ENCODE data around the gene SOX1. TPM values are rescaled to one million over a fixed set of nuclear protein-coding genes. Genes with fewer than 3 reads are reported as not detected.

SOX1 gene
- total RNA-seq, 2 donors from 2014 or later: not detected

DNA sequence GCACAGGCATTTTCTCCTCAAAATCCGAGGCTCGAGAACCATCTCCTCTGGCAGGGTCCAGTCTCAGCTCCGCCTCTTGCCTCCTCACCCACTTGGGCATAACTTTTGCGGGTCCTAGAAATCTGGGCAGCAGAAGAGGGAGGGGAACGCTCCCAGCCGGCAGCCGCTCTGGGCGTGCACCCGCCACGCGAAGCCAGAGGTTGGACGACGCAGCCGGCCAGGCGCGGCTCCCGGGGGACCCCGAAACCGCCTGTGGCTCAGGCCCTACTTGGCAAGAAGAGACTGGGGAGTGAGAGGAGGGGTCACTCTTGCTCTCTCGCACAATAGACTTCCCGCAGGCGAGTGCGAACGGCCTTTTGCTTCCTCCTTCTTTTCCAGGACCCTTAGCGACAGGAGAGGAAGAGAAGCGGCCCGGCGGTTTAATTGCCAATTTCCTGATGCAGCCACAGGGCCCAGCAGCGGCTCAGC lies 6.0 kb upstream of the SOX1 start:
- H3K9me3 ChIP-seq: no peaks in the 10 kb centered on the region
- H3K36me3 ChIP-seq (replicated peaks in 1 of 2; ENCODE audit: insufficient read depth in 1 of 2, low read depth in 2 of 2): no peaks in the 10 kb centered on the region
- H3K4me1 ChIP-seq: peaks cover 15% of the 10 kb centered on the region
- WGBS, 2 donors: 2 to 3% methylated on average over 22 to 29 of the region's 29 CpGs
- no peak for DNase-seq
- H3K27me3 ChIP-seq: peaks cover 0 to 23% of the 10 kb centered on the region in 2 donors
- intact Hi-C loops (cut with DNase I): no loop called here
- no peak for ATAC-seq
- TF ChIP-seq POLR2A (IDR thresholded peaks at IDR 0.05): no peak
- TF ChIP-seq, protein P1, sequence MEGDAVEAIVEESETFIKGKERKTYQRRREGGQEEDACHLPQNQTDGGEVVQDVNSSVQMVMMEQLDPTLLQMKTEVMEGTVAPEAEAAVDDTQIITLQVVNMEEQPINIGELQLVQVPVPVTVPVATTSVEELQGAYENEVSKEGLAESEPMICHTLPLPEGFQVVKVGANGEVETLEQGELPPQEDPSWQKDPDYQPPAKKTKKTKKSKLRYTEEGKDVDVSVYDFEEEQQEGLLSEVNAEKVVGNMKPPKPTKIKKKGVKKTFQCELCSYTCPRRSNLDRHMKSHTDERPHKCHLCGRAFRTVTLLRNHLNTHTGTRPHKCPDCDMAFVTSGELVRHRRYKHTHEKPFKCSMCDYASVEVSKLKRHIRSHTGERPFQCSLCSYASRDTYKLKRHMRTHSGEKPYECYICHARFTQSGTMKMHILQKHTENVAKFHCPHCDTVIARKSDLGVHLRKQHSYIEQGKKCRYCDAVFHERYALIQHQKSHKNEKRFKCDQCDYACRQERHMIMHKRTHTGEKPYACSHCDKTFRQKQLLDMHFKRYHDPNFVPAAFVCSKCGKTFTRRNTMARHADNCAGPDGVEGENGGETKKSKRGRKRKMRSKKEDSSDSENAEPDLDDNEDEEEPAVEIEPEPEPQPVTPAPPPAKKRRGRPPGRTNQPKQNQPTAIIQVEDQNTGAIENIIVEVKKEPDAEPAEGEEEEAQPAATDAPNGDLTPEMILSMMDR (IDR thresholded peaks at IDR 0.05): no peak
- H3K27ac ChIP-seq: no peak overlapping the region
- H3K4me3 ChIP-seq: no peak overlapping the region

DNA sequence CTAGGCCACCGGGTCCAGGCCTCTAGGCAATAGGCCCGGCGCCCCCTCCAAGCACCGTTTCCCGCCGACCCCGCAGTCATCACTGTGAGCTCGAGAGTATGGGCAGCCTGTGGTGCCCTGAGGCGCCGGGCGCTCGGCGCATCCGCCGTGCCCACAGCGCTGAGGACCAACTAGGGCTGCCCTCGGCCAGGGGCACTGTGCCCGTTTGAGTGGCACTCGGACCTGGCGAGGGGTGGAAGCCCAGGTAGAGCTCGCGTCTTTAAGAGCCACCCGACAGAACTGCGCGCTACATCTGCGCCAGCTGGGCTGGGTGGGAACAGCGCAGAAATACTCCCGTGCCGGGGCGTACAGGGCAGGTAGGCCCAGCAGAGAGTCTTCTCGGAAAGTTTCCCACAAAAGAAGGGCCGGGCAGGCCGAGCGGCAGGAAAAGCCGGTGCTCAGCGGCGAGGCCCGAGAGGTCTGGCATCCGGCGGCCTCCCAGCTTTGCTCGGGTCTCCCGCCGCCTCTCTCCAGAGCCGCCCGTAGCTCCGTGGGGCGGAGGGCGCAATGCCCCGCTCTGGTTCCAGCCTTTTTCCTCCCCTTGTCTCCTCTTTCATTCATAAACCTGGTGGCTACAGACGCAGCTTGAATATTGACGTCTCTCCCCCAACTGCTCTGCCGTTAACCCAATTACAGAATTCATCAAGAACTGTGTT lies 5.4 kb upstream of the SOX1 start:
- intact Hi-C loops (cut with DNase I): no loop called here
- DNase-seq (no peak), ATAC-seq (no peak)
- no peak overlapping the region for H3K4me3 ChIP-seq
- peaks cover 21% of the 10 kb centered on the region for H3K4me1 ChIP-seq
- H3K27me3 ChIP-seq: peaks cover 0 to 23% of the 10 kb centered on the region in 2 donors
- 3% methylated on average over 19 to 52 of the region's 52 CpGs for WGBS, 2 donors
- no peak overlapping the region for H3K27ac ChIP-seq
- TF ChIP-seq, protein P1 (IDR thresholded peaks at IDR 0.05): no peak
- no peak for TF ChIP-seq POLR2A (IDR thresholded peaks at IDR 0.05)
- no peaks in the 10 kb centered on the region for H3K9me3 ChIP-seq
- H3K36me3 ChIP-seq (replicated peaks in 1 of 2; ENCODE audit: insufficient read depth in 1 of 2, low read depth in 2 of 2): no peaks in the 10 kb centered on the region

DNA sequence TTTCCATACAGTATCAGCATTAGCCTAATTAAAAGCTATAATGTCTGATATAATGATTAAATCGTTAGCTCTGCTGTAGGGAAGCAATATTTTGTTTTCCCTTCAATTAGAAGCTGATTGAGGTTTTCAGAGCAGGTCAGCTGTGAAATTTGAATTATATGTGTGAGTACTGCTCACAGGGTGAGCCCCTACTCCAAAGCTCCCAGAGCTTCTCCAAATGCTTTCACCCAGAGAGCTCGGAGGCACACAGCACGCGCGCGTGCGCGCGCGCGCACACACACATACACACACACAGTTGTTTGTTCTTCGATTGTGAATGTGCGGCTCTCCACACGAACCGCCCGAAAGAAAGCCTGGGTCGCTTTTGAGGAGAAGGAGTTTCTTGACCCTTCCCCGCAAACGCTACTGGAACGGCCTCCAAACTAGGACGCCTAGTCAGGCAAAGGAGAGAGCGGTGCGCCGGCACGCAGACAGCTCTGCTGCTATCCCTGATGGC lies 4.8 kb upstream of the SOX1 start:
- intact Hi-C loops (cut with DNase I): no loop called here
- H3K9me3 ChIP-seq: no peaks in the 10 kb centered on the region
- ATAC-seq: no peak
- H3K27me3 ChIP-seq: peaks cover 0 to 18% of the 10 kb centered on the region in 2 donors
- H3K27ac ChIP-seq: no peak overlapping the region
- TF ChIP-seq POLR2A (IDR thresholded peaks at IDR 0.05): no peak
- TF ChIP-seq, protein P1 (IDR thresholded peaks at IDR 0.05): no peak
- H3K4me3 ChIP-seq: no peak overlapping the region
- no peak for DNase-seq
- peaks cover 17% of the 10 kb centered on the region for H3K4me1 ChIP-seq
- WGBS, 2 donors: 2 to 3% methylated on average over 25 of the region's 25 CpGs
- H3K36me3 ChIP-seq (replicated peaks in 1 of 2; ENCODE audit: insufficient read depth in 1 of 2, low read depth in 2 of 2): no peaks in the 10 kb centered on the region

DNA sequence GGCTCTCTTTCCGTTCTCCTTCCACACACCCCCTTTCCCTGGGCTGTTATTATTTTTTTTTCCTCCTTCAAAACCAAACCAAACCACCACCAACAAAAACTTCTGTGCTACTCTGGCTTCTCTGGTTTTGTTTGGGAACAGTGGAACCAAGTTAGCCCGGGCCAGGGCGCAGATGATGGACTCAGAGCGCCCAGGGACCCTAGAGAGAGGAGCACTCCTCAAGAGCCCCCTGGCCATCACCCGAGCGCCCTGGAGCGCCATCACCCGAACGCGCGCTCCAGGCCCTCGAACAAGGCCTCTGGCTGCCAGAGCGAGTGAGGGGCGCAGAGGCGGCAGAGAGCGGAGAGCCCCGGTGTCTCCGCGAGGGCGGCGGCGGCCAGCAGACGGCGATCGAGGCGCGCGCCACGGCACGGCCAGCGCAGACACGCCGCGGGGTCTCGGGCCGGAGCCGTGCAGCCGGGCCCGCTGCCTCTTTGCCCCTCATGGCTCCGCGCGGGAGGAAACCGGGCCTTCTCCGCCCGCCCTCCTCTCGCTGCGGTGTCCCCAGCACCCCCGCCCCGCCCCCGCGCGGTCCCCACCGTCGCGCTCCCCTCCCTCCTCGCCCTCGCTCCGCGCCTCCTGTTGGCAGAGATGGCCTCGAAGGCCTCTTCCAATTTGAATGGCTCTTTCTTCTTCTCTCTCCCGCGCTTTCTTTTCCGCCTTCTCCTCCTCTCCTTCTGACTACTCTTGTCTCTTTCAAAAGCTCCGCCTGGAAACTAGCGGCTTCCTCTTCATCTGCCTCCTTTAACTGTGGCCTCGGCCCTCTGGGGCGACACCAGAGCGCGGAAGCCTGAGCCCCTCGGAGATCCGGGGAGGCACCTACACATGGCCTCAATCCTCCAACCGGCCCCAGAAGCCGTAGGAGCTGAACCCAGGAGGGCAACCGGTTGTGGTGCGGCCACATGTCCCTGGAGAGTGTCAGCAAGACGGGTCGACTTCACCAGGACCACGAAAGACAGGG lies 4.1 kb upstream of the SOX1 start:
- intact Hi-C loops (cut with DNase I): no loop called here
- Histone ChIP-seq H3K4me3 (no peak overlapping the region), H3K4me1 (peaks cover 9% of the 10 kb centered on the region), H3K36me3 (replicated peaks in 1 of 2; ENCODE audit: insufficient read depth in 1 of 2, low read depth in 2 of 2) (no peaks in the 10 kb centered on the region), H3K27me3 (peaks cover 0 to 18% of the 10 kb centered on the region in 2 donors), H3K9me3 (no peaks in the 10 kb centered on the region), H3K27ac (no peak overlapping the region)
- 3% methylated on average over 44 to 71 of the region's 78 CpGs for WGBS, 2 donors
- TF ChIP-seq, protein P1 (IDR thresholded peaks at IDR 0.05): peak in 2 of 7 experiments; percentile 6 to 22
- TF ChIP-seq POLR2A (IDR thresholded peaks at IDR 0.05): no peak
- DNase-seq: no peak
- no peak for ATAC-seq

Measured in body of pancreas (tissue), 4 donors.